ENCODE results near the gene ZNF2. TPM values are rescaled to one million over a fixed set of nuclear protein-coding genes. Genes with fewer than 3 reads are reported as not detected.

The ZNF2 gene
- total and polyA plus RNA-seq, 2 of the 13 experiments (the other 11 are each of a cell fraction or from before 2014, with no cell fraction given), result 4.3 to 6.1 TPM

- TF ChIP-seq NAIF1 (CRISPR knock-in tag; IDR thresholded peaks at IDR 0.05; ENCODE audit: borderline replicate concordance), result peak; percentile 78; the same call in 1 of the 2 replicates
- peak; percentile 80 for TF ChIP-seq ARNT2 (CRISPR knock-in tag; IDR thresholded peaks at IDR 0.05; ENCODE audit: low read depth)
- peak; percentile 87; the same call in 1 of the 2 replicates for TF ChIP-seq NRL (CRISPR knock-in tag; IDR thresholded peaks at IDR 0.05; ENCODE audit: borderline replicate concordance)
- no peak for TF ChIP-seq ZNF770 (CRISPR knock-in tag; IDR thresholded peaks at IDR 0.05)
- peak; percentile 75; the same call in 1 of the 2 replicates for TF ChIP-seq ZNF703 (CRISPR knock-in tag; IDR thresholded peaks at IDR 0.05; ENCODE audit: borderline replicate concordance)
- TF ChIP-seq NFIC (IDR thresholded peaks at IDR 0.05; ENCODE audit: low read length), result no peak
- peak; percentile 35 for TF ChIP-seq ZNF407 (CRISPR knock-in tag; IDR thresholded peaks at IDR 0.05; ENCODE audit: not compliant biosample characterization)
- TF ChIP-seq KLF6 (CRISPR knock-in tag; IDR thresholded peaks at IDR 0.05), result peak; percentile 94; the same call in 1 of the 2 replicates
- TF ChIP-seq RNF2 (conservative IDR thresholded peaks at IDR 0.05; ENCODE audit: low read depth), result peak; percentile 97
- TF ChIP-seq PBX2 (CRISPR knock-in tag; IDR thresholded peaks at IDR 0.05), result no peak
- no peak; the same call in 1 of the 2 replicates for TF ChIP-seq ZNF235 (CRISPR knock-in tag; IDR thresholded peaks at IDR 0.05; ENCODE audit: borderline replicate concordance)
- 0 out of 2 replicates have a peak, but pooled peaks have one; percentile 40 for TF ChIP-seq CENPT (CRISPR knock-in tag; IDR thresholded peaks at IDR 0.05; ENCODE audit: low read depth)
- TF ChIP-seq HOMEZ (CRISPR knock-in tag; IDR thresholded peaks at IDR 0.05; ENCODE audit: low read depth), result peak; percentile 48
These were observed at the start of gene ZNF2 (continued) for GRCh38 chr2:95165371-95166064.

All from HepG2 (cell line).